ENCODE measurements around the gene EIF5. TPM values are rescaled to one million over a fixed set of nuclear protein-coding genes. Genes with fewer than 3 reads are reported as not detected.

The EIF5 gene
- polyA plus RNA-seq, 1 donor = 197 TPM

DNA sequence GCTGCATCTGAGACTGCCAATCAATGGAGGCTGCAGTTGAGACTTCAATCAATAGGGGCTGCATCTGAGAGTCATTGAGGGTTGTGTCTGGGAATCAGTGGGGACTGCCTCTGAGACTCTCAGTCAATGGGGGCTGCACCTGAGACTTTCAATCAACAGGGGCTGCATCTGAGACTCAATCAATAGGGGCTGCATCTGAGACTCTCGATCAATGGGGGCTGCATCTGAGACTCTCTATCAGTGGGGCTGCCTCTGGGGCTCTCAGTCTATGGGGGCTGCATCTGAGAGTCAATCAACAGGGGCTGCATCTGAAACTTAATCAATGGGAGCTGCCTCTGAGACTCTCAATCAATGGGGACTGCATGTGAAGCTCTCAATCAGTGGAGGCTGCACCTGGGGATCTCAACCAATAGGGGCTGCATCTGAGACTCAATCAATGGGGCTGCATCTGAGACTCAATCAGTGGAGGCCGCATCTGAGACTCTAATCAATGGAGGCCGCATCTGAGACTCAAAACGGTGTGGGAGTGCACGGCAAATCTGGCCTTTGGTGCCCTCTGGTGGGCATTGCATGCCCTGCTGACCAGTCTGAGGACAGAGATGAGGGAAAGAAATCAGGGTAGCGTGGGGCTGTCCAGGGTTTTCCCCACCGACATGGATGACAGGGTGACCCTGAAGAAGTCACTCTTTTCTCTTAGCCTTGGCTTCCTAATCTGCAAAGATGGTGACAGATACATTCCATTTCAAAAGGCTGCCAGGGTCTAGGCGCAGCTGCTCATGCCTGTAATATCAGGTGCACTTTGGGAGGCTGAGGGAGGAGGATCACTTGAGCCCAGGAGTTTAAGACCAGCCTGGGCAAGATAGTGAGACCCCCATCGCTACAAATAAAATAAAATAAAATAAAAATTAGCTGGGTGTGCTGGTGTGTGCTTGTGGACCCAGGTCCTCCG lies 41.3 kb upstream of the EIF5 start:
- Histone ChIP-seq H3K4me3 (ENCODE audit: low read length) (no peak overlapping the region), H3K36me3 (ENCODE audit: control insufficient read depth, insufficient read depth, low read length) (no peaks in the 10 kb centered on the region), H3K9me3 (ENCODE audit: control insufficient read depth, low read depth, low read length) (no peaks in the 10 kb centered on the region), H3K27ac (ENCODE audit: low read length) (no peak overlapping the region), H3K27me3 (ENCODE audit: control insufficient read depth, insufficient read depth, low read length) (peaks cover 18% of the 10 kb centered on the region), H3K4me1 (ENCODE audit: control insufficient read depth, insufficient read depth, low read length) (no peaks in the 10 kb centered on the region)
- 100% methylated on average over 1 of the region's 10 CpGs for WGBS (ENCODE audit: insufficient coverage, low lambda C conversion rate)
- DNase-seq = peak; percentile 44 to 60

DNA sequence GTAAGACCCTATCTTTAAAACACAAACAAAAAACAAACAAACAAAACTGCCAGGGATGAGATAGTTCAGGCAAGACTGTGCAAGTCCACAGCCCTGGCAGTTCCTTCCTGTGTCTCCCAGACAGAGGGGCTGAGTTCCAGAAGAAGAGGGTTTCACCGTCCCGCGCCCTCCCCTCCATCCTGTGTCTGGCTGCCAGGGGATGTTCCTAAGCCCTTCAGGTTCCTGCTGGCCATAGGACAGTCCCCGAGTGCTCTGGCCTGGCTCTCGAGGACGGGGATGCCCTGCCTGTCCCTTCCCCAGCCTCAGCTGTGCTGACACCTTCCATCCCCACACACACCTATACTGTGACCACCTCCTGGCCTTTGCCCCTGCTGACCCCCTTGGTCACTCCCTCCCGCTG lies 40.6 kb upstream of the EIF5 start:
- H3K27ac ChIP-seq (ENCODE audit: low read length) = no peak overlapping the region
- no peaks in the 10 kb centered on the region for H3K4me1 ChIP-seq (ENCODE audit: control insufficient read depth, insufficient read depth, low read length)
- no peaks in the 10 kb centered on the region for H3K9me3 ChIP-seq (ENCODE audit: control insufficient read depth, low read depth, low read length)
- no peaks in the 10 kb centered on the region for H3K36me3 ChIP-seq (ENCODE audit: control insufficient read depth, insufficient read depth, low read length)
- H3K4me3 ChIP-seq (ENCODE audit: low read length) = no peak overlapping the region
- no CpG with 5 or more reads among the region's 7 CpGs for WGBS (ENCODE audit: insufficient coverage, low lambda C conversion rate)
- DNase-seq = no peak
- peaks cover 14% of the 10 kb centered on the region for H3K27me3 ChIP-seq (ENCODE audit: control insufficient read depth, insufficient read depth, low read length)

DNA sequence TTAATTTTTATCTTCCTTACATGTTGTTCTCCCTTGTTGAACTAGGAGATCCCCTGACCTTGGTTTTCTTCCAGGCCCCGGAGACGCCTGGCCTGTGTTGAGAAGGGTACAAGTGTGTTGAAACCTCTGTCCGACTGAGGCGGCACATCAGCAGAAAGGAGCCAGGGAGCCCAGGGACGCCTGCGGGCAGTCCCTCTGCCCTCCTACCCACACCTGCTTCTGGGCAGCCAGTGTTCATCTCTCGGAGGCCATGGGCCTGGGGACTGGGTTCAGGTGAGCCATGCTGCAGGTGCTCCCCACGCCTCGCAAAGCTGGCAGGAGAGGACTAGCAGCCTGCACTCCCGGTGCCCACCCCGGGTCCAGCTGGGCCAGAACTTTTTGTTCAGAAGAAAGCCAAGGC lies 39.9 kb upstream of the EIF5 start:
- no peak overlapping the region for H3K4me3 ChIP-seq (ENCODE audit: low read length)
- H3K4me1 ChIP-seq (ENCODE audit: control insufficient read depth, insufficient read depth, low read length) = no peaks in the 10 kb centered on the region
- H3K9me3 ChIP-seq (ENCODE audit: control insufficient read depth, low read depth, low read length) = no peaks in the 10 kb centered on the region
- no CpG with 5 or more reads among the region's 11 CpGs for WGBS (ENCODE audit: insufficient coverage, low lambda C conversion rate)
- no peak for DNase-seq
- no peaks in the 10 kb centered on the region for H3K36me3 ChIP-seq (ENCODE audit: control insufficient read depth, insufficient read depth, low read length)
- no peak overlapping the region for H3K27ac ChIP-seq (ENCODE audit: low read length)
- peaks cover 14% of the 10 kb centered on the region for H3K27me3 ChIP-seq (ENCODE audit: control insufficient read depth, insufficient read depth, low read length)

DNA sequence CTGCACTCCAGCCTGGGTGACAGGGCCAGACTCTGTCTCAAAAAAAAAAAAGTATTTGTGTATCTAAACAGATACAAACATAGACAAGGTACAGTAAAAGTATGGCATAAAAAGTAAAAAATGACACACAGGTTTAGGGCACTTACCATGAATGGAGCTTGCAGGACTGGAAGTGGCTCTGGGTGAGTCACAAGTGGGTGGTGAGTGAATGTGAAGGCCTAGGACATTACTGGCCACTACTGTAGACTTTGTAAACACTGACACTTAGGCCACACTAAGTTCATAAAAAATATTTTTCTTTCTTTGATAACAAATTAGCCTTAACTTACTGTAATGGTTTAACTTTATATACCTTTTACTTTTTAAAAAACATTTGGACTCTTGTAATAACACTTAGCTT lies 38.0 kb upstream of the EIF5 start:
- no peak for DNase-seq
- Histone ChIP-seq H3K9me3 (ENCODE audit: control insufficient read depth, low read depth, low read length) (no peaks in the 10 kb centered on the region), H3K4me3 (ENCODE audit: low read length) (no peak overlapping the region)

DNA sequence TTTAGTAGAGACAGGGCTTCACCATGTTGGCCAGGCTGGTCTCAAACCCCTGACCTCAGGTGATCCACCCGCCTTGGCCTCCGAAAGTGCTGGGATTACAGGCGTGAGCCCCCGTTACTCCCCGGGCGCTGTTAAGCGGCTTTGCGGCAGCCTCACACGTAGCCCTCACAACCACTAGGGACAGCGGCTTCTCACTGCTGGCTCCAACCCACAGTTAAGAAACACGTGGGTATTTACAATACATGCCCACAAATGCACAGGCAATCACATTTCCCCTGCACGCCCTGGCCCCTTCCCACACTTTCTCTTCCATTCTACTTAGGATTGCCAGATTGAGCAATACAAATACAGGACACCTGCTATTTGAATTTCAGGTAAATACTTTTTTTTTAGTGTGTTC lies 37.0 kb upstream of the EIF5 start:
- no peak for DNase-seq
- Histone ChIP-seq H3K4me1 (ENCODE audit: control insufficient read depth, insufficient read depth, low read length) (no peaks in the 10 kb centered on the region), H3K36me3 (ENCODE audit: control insufficient read depth, insufficient read depth, low read length) (no peaks in the 10 kb centered on the region), H3K4me3 (ENCODE audit: low read length) (no peak overlapping the region), H3K27ac (ENCODE audit: low read length) (no peak overlapping the region), H3K27me3 (ENCODE audit: control insufficient read depth, insufficient read depth, low read length) (peaks cover 10% of the 10 kb centered on the region), H3K9me3 (ENCODE audit: control insufficient read depth, low read depth, low read length) (no peaks in the 10 kb centered on the region)
- no CpG with 5 or more reads among the region's 12 CpGs for WGBS (ENCODE audit: insufficient coverage, low lambda C conversion rate)

More for the DNA sequence above, 38.0 kb upstream of the EIF5 start:
- Histone ChIP-seq H3K27me3 (ENCODE audit: control insufficient read depth, insufficient read depth, low read length) (peaks cover 10% of the 10 kb centered on the region), H3K27ac (ENCODE audit: low read length) (no peak overlapping the region), H3K4me1 (ENCODE audit: control insufficient read depth, insufficient read depth, low read length) (no peaks in the 10 kb centered on the region), H3K36me3 (ENCODE audit: control insufficient read depth, insufficient read depth, low read length) (no peaks in the 10 kb centered on the region)

DNA sequence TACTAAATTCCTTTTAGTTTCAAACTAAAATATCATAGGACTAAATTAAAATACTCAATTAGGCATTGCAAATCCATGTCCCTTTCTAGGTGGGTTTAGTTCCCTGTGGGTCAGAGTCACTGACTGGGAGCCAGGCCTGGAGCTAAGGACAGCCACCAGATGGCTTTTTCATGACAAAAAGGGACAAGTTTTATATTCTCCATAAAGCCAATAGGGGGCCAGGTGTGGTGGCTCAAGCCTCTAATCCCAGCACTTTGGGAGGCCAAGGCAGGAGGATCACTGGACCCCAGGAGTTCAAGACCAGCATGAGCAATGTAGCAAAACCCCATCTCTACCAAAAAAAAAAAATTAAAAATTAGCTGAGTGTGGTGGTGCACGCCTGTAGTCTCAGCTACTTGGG lies 35.4 kb upstream of the EIF5 start:
- no CpG with 5 or more reads among the region's 1 CpG for WGBS (ENCODE audit: insufficient coverage, low lambda C conversion rate)
- H3K27ac ChIP-seq (ENCODE audit: low read length) = no peak overlapping the region
- DNase-seq = no peak
- no peaks in the 10 kb centered on the region for H3K4me1 ChIP-seq (ENCODE audit: control insufficient read depth, insufficient read depth, low read length)
- peaks cover 6% of the 10 kb centered on the region for H3K27me3 ChIP-seq (ENCODE audit: control insufficient read depth, insufficient read depth, low read length)
- H3K9me3 ChIP-seq (ENCODE audit: control insufficient read depth, low read depth, low read length) = no peaks in the 10 kb centered on the region
- H3K36me3 ChIP-seq (ENCODE audit: control insufficient read depth, insufficient read depth, low read length) = no peaks in the 10 kb centered on the region
- H3K4me3 ChIP-seq (ENCODE audit: low read length) = no peak overlapping the region

DNA sequence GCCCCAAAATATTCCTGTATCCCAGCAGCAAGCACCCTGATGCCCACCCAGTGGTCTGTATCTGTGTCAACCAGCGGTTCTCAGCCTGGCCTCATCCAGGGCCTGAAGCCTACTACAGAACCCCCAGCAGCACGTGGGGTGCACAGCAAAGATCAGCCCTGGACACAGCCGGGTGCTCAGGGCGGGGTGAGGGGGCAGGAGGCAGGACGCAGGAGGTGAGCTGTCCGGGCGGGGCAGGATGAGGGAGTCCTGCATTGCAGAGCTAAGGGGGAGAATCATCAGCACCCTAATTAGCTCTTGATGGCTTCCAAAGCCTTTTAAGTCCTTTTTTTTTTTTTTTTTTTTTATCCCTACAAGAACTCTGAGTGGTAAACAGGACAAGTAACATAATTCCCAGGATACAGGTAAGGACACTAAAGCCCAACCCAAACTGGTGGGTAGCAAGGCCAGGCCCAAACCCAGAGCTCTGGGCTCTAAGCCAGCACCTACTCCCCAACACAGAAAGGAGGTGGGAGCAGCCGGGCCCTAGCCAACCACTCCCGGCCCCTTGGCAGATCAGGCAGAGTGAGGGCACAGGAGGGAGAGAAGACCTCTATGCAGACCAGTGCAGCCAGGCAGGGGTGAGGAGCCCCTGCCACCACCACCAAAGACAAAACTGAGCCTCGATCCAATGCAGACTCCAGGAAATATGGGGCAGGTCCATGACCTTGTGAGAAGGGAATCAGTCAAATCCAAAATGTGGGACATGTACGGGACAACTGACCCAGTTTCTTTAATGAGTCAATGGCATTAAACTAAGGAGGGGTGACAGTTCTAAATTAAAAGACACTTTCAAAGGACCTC lies 32.3 kb upstream of the EIF5 start:
- no peak for DNase-seq
- peaks cover 4% of the 10 kb centered on the region for H3K9me3 ChIP-seq (ENCODE audit: control insufficient read depth, low read depth, low read length)
- WGBS (ENCODE audit: insufficient coverage, low lambda C conversion rate) = no CpG with 5 or more reads among the region's 11 CpGs
- no peaks in the 10 kb centered on the region for H3K4me1 ChIP-seq (ENCODE audit: control insufficient read depth, insufficient read depth, low read length)
- no peak overlapping the region for H3K27ac ChIP-seq (ENCODE audit: low read length)
- H3K27me3 ChIP-seq (ENCODE audit: control insufficient read depth, insufficient read depth, low read length) = no peaks in the 10 kb centered on the region
- no peaks in the 10 kb centered on the region for H3K36me3 ChIP-seq (ENCODE audit: control insufficient read depth, insufficient read depth, low read length)
- H3K4me3 ChIP-seq (ENCODE audit: low read length) = no peak overlapping the region

DNA sequence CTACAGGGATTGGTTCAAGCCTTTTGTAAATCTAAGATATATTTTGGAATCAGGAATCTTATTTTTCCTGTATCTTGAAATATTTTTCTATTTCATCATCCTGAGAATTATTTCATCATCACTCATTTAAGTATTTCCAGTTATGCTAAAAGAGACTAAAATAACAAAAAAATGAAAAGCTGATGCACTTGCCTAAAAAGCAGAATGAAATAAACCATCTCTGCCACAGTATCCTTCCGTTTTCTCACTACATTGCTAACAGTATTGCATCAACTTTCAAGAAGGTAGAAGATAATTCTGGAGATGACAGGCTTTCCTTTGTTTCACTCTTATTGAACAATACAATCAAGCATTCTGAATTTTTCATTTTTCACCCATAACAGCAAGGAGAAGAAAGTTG lies 31.1 kb upstream of the EIF5 start:
- no peaks in the 10 kb centered on the region for H3K27me3 ChIP-seq (ENCODE audit: control insufficient read depth, insufficient read depth, low read length)

DNA sequence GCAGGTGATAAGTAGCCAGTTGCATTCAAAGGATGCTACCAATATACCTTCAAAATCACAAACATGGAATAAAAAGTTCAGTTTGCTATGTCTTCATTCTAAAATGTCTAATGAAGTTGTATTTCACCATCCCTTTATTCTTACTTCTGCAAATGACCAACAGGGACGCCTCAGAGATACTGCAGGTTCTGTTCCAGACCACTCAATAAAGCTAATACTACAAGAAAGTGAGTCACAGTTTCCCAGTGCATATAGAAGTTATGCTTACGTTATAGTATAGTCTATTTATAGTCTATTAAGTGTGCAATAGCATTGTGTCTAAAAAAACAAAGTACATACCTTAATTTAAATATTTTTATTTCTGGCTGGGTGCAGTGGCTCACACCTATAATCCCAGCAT lies 29.3 kb upstream of the EIF5 start:
- WGBS (ENCODE audit: insufficient coverage, low lambda C conversion rate) = 40% methylated on average over 1 of the region's 2 CpGs
- H3K9me3 ChIP-seq (ENCODE audit: control insufficient read depth, low read depth, low read length) = peaks cover 7% of the 10 kb centered on the region
- H3K4me3 ChIP-seq (ENCODE audit: low read length) = no peak overlapping the region
- no peak overlapping the region for H3K27ac ChIP-seq (ENCODE audit: low read length)
- H3K27me3 ChIP-seq (ENCODE audit: control insufficient read depth, insufficient read depth, low read length) = no peaks in the 10 kb centered on the region
- no peaks in the 10 kb centered on the region for H3K36me3 ChIP-seq (ENCODE audit: control insufficient read depth, insufficient read depth, low read length)
- H3K4me1 ChIP-seq (ENCODE audit: control insufficient read depth, insufficient read depth, low read length) = no peaks in the 10 kb centered on the region
- no peak for DNase-seq

More for the DNA sequence above, 31.1 kb upstream of the EIF5 start:
- H3K27ac ChIP-seq (ENCODE audit: low read length) = no peak overlapping the region
- no peaks in the 10 kb centered on the region for H3K4me1 ChIP-seq (ENCODE audit: control insufficient read depth, insufficient read depth, low read length)
- WGBS (ENCODE audit: insufficient coverage, low lambda C conversion rate) = 100% methylated on average over 1 of the region's 1 CpG
- no peaks in the 10 kb centered on the region for H3K36me3 ChIP-seq (ENCODE audit: control insufficient read depth, insufficient read depth, low read length)
- no peak for DNase-seq
- H3K4me3 ChIP-seq (ENCODE audit: low read length) = no peak overlapping the region
- peaks cover 7% of the 10 kb centered on the region for H3K9me3 ChIP-seq (ENCODE audit: control insufficient read depth, low read depth, low read length)

DNA sequence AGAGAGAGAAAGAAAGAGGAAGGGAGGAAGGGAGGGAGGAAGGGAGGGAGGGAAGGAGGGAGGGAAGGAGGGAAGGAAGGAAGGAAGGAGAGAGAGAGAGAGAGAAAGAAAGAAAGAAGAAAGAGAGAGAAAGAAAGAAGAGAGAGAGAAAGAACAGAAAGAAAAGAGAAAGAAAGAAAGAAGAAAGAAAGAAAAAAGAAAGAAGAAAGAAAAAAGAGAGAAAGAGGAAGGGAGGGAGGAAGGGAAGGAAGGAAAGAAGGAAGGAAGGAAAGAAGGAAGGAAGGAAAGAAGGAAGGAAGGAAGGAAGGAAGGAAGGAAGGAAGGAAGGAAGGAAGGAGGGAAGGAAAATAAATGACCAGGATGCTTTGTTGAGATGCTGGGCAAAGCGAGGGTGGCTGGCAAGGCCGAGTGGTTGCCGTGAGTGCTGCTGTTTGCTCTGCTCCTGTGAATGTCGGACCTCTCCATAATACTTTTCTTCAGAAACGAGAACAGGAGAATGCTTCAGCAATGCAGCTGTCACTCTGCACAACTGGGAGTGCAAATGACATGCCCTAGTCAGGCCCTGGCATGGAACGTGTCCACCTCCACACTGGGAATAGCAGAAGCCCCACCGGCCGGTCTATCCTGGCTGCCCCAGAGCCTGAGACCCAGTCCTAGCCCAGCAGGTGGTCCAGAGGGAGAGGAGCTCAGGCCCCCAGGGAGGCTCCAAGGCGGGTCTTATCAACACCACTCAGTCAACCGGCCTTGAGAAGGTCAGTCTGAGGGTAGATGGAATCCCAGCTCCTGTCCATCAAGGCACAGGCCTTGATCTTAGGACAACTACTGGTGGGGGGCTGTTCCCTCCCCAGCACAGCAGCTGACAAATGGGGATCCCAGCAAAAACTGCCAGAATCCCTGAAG lies 25.1 kb upstream of the EIF5 start:
- H3K36me3 ChIP-seq (ENCODE audit: control insufficient read depth, insufficient read depth, low read length) = no peaks in the 10 kb centered on the region
- H3K4me3 ChIP-seq (ENCODE audit: low read length) = no peak overlapping the region
- DNase-seq = no peak
- H3K27ac ChIP-seq (ENCODE audit: low read length) = no peak overlapping the region
- no peaks in the 10 kb centered on the region for H3K4me1 ChIP-seq (ENCODE audit: control insufficient read depth, insufficient read depth, low read length)
- 80% methylated on average over 1 of the region's 10 CpGs for WGBS (ENCODE audit: insufficient coverage, low lambda C conversion rate)
- no peaks in the 10 kb centered on the region for H3K27me3 ChIP-seq (ENCODE audit: control insufficient read depth, insufficient read depth, low read length)
- peaks cover 7% of the 10 kb centered on the region for H3K9me3 ChIP-seq (ENCODE audit: control insufficient read depth, low read depth, low read length)
